Esophagus squamous epithelium (tissue), 4 donors: ENCODE measurements around the gene ARL8B.

ENCODE experiments used
- POLR2A ChIP-seq, 4 donors: fragments of 450-650 bp; IDR thresholded peaks; one replicate each; pipeline ENCODE4 v1.6.1; 2017; ENCODE audit warnings: antibody characterized with exemption in 4 of 4, mild to moderate bottlenecking in 4 of 4, moderate library complexity in 3 of 4
- TF ChIP-seq, protein P1 (sequence below), 6 experiments: fragments of 450-650 bp in 4 of 6; fragments of 200-600 bp in 2 of 6; sonication (generic) in 2 of 6; IDR thresholded peaks; one replicate each; pipeline ENCODE4 v1.5.1; 2016 to 2019; ENCODE audit warnings: antibody characterized with exemption in 6 of 6, mild to moderate bottlenecking in 4 of 6, moderate library complexity in 4 of 6

DNA sequence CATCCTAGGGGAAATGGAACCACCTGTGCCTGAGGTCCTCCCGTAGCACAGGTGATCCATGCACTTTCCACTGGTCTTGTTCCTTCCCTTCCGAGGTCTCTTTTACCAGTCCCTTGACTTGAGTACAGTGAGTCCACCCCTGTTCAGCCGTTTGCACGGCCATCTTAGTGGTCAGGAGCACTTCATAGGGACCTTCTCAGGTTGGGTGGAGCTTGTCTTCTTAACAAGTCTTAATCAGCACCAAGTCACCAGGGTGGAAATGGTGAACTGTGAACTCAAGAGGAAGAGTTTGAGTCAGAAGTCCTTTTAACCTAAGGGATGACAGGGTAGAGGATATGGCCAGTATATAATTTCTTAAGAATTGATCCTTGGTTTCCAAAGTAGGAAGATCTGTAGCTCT lies 21.4 kb downstream of the ARL8B start:
- TF ChIP-seq, protein P1, sequence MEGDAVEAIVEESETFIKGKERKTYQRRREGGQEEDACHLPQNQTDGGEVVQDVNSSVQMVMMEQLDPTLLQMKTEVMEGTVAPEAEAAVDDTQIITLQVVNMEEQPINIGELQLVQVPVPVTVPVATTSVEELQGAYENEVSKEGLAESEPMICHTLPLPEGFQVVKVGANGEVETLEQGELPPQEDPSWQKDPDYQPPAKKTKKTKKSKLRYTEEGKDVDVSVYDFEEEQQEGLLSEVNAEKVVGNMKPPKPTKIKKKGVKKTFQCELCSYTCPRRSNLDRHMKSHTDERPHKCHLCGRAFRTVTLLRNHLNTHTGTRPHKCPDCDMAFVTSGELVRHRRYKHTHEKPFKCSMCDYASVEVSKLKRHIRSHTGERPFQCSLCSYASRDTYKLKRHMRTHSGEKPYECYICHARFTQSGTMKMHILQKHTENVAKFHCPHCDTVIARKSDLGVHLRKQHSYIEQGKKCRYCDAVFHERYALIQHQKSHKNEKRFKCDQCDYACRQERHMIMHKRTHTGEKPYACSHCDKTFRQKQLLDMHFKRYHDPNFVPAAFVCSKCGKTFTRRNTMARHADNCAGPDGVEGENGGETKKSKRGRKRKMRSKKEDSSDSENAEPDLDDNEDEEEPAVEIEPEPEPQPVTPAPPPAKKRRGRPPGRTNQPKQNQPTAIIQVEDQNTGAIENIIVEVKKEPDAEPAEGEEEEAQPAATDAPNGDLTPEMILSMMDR (IDR thresholded peaks at IDR 0.05): no peak
- TF ChIP-seq POLR2A (IDR thresholded peaks at IDR 0.05): no peak
